ENCODE measurements around the gene KRTAP10-3.
"Not testable (repeated sequence)": the region's sequence is repeated elsewhere in the genome, so short reads cannot be mapped to it uniquely, and the experiment has no call there.

The KRTAP10-3 gene

GRCh38 chr21:44569861-44570517, 11.4 kb upstream of the KRTAP10-3 start:
- DNase-seq, result no peak

- DNase-seq, result no peak
Measured at GRCh38 chr21:44568667-44569556, 10.3 kb upstream of the KRTAP10-3 start.

GRCh38 chr21:44568261-44568660, 9.7 kb upstream of the KRTAP10-3 start:
- no peak for DNase-seq

- DNase-seq, result no peak
Measured at GRCh38 chr21:44567481-44568171, 9.0 kb upstream of the KRTAP10-3 start.

- peak; percentile 21 to 66 (median 61) for DNase-seq
Measured at GRCh38 chr21:44566403-44566802, 7.8 kb upstream of the KRTAP10-3 start.

- DNase-seq, result peak in 2 of 3 donors; percentile 16 to 29
Measured at GRCh38 chr21:44564886-44565598, 6.4 kb upstream of the KRTAP10-3 start.

GRCh38 chr21:44564099-44564498, 5.5 kb upstream of the KRTAP10-3 start:
- no peak for DNase-seq

GRCh38 chr21:44558329-44558675, 293 bp downstream of the KRTAP10-3 start:
- DNase-seq, result not testable (repeated sequence)

GRCh38 chr21:44557491-44558328, 885 bp downstream of the KRTAP10-3 start:
- DNase-seq, result no peak

- no peak for DNase-seq
Measured at GRCh38 chr21:44556879-44557278, 1.7 kb downstream of the KRTAP10-3 start.

GRCh38 chr21:44555200-44555875, 3.3 kb downstream of the KRTAP10-3 start:
- no peak for DNase-seq

- DNase-seq, result no peak
Measured at GRCh38 chr21:44552681-44553080, 5.9 kb downstream of the KRTAP10-3 start.

- no peak for DNase-seq
Measured at GRCh38 chr21:44552136-44552535, 6.5 kb downstream of the KRTAP10-3 start.

- no peak for DNase-seq
Measured at GRCh38 chr21:44551340-44551961, 7.1 kb downstream of the KRTAP10-3 start, which contains the start of gene KRTAP10-2. Gene KRTAP10-2, minus strand, starts transcription at chr21:44551505. Its CDS starts 47 bp downstream, at chr21:44551458.

GRCh38 chr21:44550807-44551206, 7.8 kb downstream of the KRTAP10-3 start:
- no peak for DNase-seq

- not testable (repeated sequence) for DNase-seq
Measured at GRCh38 chr21:44550285-44550684, 8.3 kb downstream of the KRTAP10-3 start.

GRCh38 chr21:44549525-44550211, 8.9 kb downstream of the KRTAP10-3 start:
- no peak for DNase-seq

GRCh38 chr21:44548922-44549321, 9.7 kb downstream of the KRTAP10-3 start:
- no peak for DNase-seq

GRCh38 chr21:44548381-44548780, 10.2 kb downstream of the KRTAP10-3 start:
- DNase-seq, result no peak
